Glutamatergic neuron (in vitro differentiated cells): ENCODE results near the gene AFAP1. TPM values are rescaled to one million over a fixed set of nuclear protein-coding genes. Genes with fewer than 3 reads are reported as not detected.

Experiments used
- DNase-seq: peaks from one replicate; pipeline ENCODE4 v3.0.0; 2022
- H3K27ac Mint-ChIP-seq: one replicate; pipeline ENCODE4 v1.8.0; 2020; ENCODE audit warnings: mild to moderate bottlenecking, mixed read lengths, inconsistent platforms; ENCODE audit not compliant: unreplicated experiment
- H3K27me3 Mint-ChIP-seq: one replicate; pipeline ENCODE4 v1.8.0; 2020; ENCODE audit warnings: mild to moderate bottlenecking, moderate library complexity, mixed read lengths, inconsistent platforms; ENCODE audit not compliant: unreplicated experiment
- H3K36me3 Mint-ChIP-seq: one replicate; pipeline ENCODE4 v1.8.0; 2020; ENCODE audit warnings: mild to moderate bottlenecking, mixed read lengths, inconsistent platforms; ENCODE audit not compliant: unreplicated experiment
- H3K4me1 Mint-ChIP-seq: one replicate; pipeline ENCODE4 v1.8.0; 2020; ENCODE audit warnings: mild to moderate bottlenecking, low read depth, mixed read lengths, inconsistent platforms; ENCODE audit not compliant: unreplicated experiment
- H3K4me3 Mint-ChIP-seq: one replicate; pipeline ENCODE4 v1.8.0; 2020; ENCODE audit warnings: mild to moderate bottlenecking, mixed read lengths, inconsistent platforms; ENCODE audit not compliant: unreplicated experiment
- H3K9me3 Mint-ChIP-seq: one replicate; pipeline ENCODE4 v1.8.0; 2020; ENCODE audit warnings: mild to moderate bottlenecking, moderate library complexity, mixed read lengths, inconsistent platforms; ENCODE audit not compliant: unreplicated experiment
- total RNA-seq: library from RNA; stranded (reverse); fragmentation: NEBNext Ultra II Directional; extraction: Animal tissue kit (Norgen Biotek cat#: 25700); gene quantifications from one replicate; pipeline ENCODE4 v1.2.1, GENCODE V29; 2021; ENCODE audit not compliant: unreplicated experiment
- TF ChIP-seq, protein P1 (sequence below): fragments of 200-600 bp; sonication (generic); IDR thresholded peaks from one replicate; pipeline ENCODE4 v1.5.0; 2021; ENCODE audit not compliant: partially characterized antibody, unreplicated experiment

AFAP1 gene
- total RNA-seq, 1 donor from 2014 or later: 528 TPM

DNA sequence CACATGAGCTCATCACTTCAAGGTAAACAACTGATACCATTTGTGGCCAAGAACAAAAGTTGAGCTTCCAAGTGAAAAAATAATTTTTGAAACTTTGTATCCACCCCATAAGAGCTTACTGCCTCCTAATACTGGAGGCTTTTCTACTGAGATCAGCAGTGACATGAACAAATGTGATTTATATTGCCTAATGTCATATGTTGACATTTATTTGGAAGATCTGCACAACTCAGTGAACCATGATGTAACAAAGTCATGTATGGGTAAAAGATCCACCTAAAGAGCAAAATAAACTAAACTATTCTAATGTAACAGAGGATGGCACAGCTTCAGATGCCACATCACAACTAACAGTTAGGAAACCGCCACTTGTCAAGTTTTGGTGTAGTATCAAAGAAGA lies 65.8 kb downstream of the AFAP1 start:
- peaks cover 19% of the 10 kb centered on the region for H3K27me3 Mint-ChIP-seq
- peaks cover 34% of the 10 kb centered on the region for H3K9me3 Mint-ChIP-seq
- H3K4me3 Mint-ChIP-seq: peak overlapping the region; percentile 75
- H3K27ac Mint-ChIP-seq: peak overlapping the region; percentile 89
- TF ChIP-seq, protein P1, sequence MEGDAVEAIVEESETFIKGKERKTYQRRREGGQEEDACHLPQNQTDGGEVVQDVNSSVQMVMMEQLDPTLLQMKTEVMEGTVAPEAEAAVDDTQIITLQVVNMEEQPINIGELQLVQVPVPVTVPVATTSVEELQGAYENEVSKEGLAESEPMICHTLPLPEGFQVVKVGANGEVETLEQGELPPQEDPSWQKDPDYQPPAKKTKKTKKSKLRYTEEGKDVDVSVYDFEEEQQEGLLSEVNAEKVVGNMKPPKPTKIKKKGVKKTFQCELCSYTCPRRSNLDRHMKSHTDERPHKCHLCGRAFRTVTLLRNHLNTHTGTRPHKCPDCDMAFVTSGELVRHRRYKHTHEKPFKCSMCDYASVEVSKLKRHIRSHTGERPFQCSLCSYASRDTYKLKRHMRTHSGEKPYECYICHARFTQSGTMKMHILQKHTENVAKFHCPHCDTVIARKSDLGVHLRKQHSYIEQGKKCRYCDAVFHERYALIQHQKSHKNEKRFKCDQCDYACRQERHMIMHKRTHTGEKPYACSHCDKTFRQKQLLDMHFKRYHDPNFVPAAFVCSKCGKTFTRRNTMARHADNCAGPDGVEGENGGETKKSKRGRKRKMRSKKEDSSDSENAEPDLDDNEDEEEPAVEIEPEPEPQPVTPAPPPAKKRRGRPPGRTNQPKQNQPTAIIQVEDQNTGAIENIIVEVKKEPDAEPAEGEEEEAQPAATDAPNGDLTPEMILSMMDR: no peak
- no peaks in the 10 kb centered on the region for H3K36me3 Mint-ChIP-seq
- H3K4me1 Mint-ChIP-seq: peaks cover 74% of the 10 kb centered on the region
- DNase-seq: no peak

DNA sequence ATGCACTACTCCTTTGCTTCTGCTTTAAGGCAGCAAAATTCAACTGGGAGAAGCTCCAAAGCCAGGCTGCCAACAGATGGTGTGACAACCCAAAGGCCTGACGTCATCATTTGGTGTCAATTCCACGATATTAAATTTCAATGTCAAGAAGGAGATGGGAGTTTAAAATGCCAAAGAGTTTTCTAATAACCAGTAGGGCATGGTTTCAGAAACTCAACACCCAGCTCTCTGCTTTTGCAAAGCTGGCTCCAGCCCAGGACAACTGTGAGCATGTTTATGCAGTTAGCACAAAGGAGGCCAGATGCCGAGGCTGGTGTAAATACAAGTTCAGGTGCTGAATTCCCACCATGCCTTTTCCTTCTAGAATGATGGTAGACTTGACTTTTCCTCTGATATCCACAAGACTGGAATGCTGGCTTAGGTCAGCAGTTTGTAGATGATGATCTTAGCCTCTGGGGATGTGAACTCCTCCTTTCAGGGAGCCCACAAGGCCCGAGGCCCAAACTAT lies 67.3 kb downstream of the AFAP1 start:
- Mint-ChIP-seq H3K9me3 (peaks cover 27% of the 10 kb centered on the region), H3K4me3 (peak overlapping the region; percentile 87), H3K27me3 (peaks cover 20% of the 10 kb centered on the region), H3K36me3 (peaks cover 4% of the 10 kb centered on the region), H3K27ac (peak overlapping the region; percentile 97), H3K4me1 (peaks cover 66% of the 10 kb centered on the region)
- TF ChIP-seq, protein P1: no peak
- DNase-seq: peak; percentile 52

DNA sequence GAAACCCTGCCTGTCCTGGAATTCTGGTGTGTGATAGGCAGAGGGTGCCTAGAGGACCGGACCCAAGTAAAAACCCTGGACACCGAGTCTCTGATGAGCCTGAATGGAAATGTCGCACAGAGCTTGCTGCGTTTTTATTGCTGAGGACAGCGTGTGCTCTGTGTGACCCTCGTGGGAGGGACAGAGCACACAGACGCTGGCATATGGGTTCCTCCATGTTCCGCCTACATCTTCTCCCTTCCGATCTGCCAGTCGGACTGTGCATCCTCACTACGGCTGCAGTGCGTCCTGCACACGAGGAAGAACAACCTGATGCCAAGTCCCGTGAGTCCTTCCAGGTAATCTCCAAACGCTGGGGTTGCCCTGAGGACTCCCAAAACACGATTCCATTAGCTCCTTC lies 68.3 kb downstream of the AFAP1 start:
- Mint-ChIP-seq H3K4me3 (peak overlapping the region; percentile 87), H3K27ac (peak overlapping the region; percentile 97), H3K4me1 (peaks cover 60% of the 10 kb centered on the region), H3K36me3 (peaks cover 7% of the 10 kb centered on the region), H3K9me3 (peaks cover 27% of the 10 kb centered on the region), H3K27me3 (peaks cover 22% of the 10 kb centered on the region)
- TF ChIP-seq, protein P1: no peak
- no peak for DNase-seq

DNA sequence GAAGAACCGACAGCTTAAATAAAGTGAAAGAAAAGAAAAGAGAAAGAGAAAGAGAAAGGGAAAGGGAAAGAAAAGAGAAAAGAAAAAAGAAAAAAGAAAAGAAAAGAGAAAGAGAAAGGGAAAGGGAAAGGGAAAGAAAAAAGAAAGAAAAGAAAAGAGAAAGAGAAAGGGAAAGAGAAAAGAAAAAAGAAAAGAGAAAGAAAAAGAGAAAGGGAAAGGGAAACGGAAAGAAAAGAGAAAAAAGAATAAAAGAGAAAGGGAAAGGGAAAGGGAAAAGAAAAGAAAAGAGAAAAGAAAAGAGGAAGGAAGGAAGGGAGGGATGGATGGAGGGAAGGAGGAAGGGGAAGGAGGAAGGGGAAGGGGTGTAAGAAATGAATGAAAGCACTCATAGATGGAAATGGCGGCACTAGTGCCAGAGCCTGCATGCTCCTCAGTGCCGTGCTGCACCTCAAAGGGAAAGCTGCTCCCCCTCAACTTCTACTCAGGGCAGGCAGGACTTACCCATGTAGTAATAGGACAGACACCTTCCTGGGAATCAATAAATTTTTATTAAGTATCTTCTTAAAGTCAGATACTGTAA lies 70.7 kb downstream of the AFAP1 start:
- no peak for DNase-seq
- Mint-ChIP-seq H3K4me3 (no peak overlapping the region), H3K4me1 (peaks cover 53% of the 10 kb centered on the region), H3K27me3 (peaks cover 31% of the 10 kb centered on the region), H3K9me3 (peaks cover 33% of the 10 kb centered on the region), H3K27ac (peak overlapping the region; percentile 62), H3K36me3 (peaks cover 13% of the 10 kb centered on the region)
- TF ChIP-seq, protein P1: no peak

DNA sequence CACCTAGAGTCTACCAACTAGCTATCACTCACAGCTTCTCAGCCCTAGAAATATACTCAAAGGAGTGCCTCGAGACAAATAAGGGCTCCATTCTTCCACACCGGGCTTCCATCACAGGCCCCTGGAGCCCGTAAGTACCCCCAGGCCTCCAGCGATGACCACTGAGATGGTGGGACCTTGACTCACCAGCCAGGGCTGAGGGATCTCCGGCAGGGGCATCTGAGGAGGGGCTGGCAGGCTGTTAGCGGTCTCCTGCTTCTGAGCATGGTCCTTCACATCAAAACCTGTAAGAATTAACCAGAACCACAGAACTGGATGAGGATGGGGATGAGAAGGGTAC lies 71.3 kb downstream of the AFAP1 start:
- no peak overlapping the region for H3K4me3 Mint-ChIP-seq
- H3K9me3 Mint-ChIP-seq: peaks cover 32% of the 10 kb centered on the region
- peaks cover 13% of the 10 kb centered on the region for H3K36me3 Mint-ChIP-seq
- H3K4me1 Mint-ChIP-seq: peaks cover 52% of the 10 kb centered on the region
- no peak overlapping the region for H3K27ac Mint-ChIP-seq
- H3K27me3 Mint-ChIP-seq: peaks cover 33% of the 10 kb centered on the region
- TF ChIP-seq, protein P1: no peak
- no peak for DNase-seq
